HepG2 (cell line): ENCODE data around the gene STRBP. TPM values are rescaled to one million over a fixed set of nuclear protein-coding genes. Genes with fewer than 3 reads are reported as not detected.

Source experiments
- ATRX ChIP-seq: sonication (generic); formaldehyde crosslinking; IDR thresholded peaks from 2 replicates; pipeline ENCODE4 v1.4.0; 2020; ENCODE audit warnings: missing genetic modification reagents, borderline replicate concordance
- CEBPB ChIP-seq: IDR thresholded peaks from 2 replicates; pipeline ENCODE4 v1.6.1; 2011; ENCODE audit warnings: low read depth, low read length, improper control_type of control experiment, borderline replicate concordance
- DMAP1 ChIP-seq: IDR thresholded peaks from 2 replicates; pipeline ENCODE4 v1.6.1; 2016
- FOXM1 ChIP-seq: sonication (generic); formaldehyde crosslinking; IDR thresholded peaks from 2 replicates; pipeline ENCODE4 v1.5.0; 2020; ENCODE audit warnings: missing genetic modification reagents
- GABPB1 ChIP-seq: IDR thresholded peaks from 2 replicates; pipeline ENCODE4 v1.6.1; 2016; ENCODE audit warnings: mild to moderate bottlenecking, missing genetic modification reagents, moderate library complexity, missing compliant biosample characterization
- GATA4 ChIP-seq: sonication (generic); IDR thresholded peaks from 2 replicates; pipeline ENCODE4 v1.6.1; 2016; ENCODE audit warnings: antibody characterized with exemption, low read depth, borderline replicate concordance
- GATAD1 ChIP-seq: IDR thresholded peaks from 2 replicates; pipeline ENCODE4 v1.6.1; 2016; ENCODE audit warnings: missing genetic modification reagents, missing compliant biosample characterization
- HNRNPK ChIP-seq: fragments of 200-400 bp; formaldehyde crosslinking; IDR thresholded peaks from 2 replicates; pipeline ENCODE4 v1.6.1; 2018; ENCODE audit warnings: low read length, low read depth, moderate library complexity, mild to moderate bottlenecking; ENCODE audit not compliant: poor library complexity, severe bottlenecking
- MAFF ChIP-seq: IDR thresholded peaks from 2 replicates; pipeline ENCODE4 v1.6.1; 2011; ENCODE audit warnings: low read depth, low read length, improper control_type of control experiment
- MIER3 ChIP-seq: IDR thresholded peaks from 2 replicates; pipeline ENCODE4 v1.6.1; 2016; ENCODE audit warnings: missing compliant biosample characterization, borderline replicate concordance
- MNT ChIP-seq: fragments of 450-650 bp; IDR thresholded peaks from 2 replicates; pipeline ENCODE4 v1.6.1; 2016
- MTA3 ChIP-seq: sonication (generic); formaldehyde crosslinking; IDR thresholded peaks from 2 replicates; pipeline ENCODE4 v1.4.0; 2020; ENCODE audit warnings: missing genetic modification reagents
- NCOA2 ChIP-seq: sonication (generic); formaldehyde crosslinking; IDR thresholded peaks from 2 replicates; pipeline ENCODE4 v1.8.0; 2022; ENCODE audit warnings: inconsistent platforms
- NRL ChIP-seq: sonication (generic); formaldehyde crosslinking; IDR thresholded peaks from 2 replicates; pipeline ENCODE4 v1.5.0; 2020; ENCODE audit warnings: missing genetic modification reagents, mild to moderate bottlenecking, moderate library complexity, borderline replicate concordance
- PHF20 ChIP-seq: sonication (generic); formaldehyde crosslinking; IDR thresholded peaks from 2 replicates; pipeline ENCODE4 v1.5.0; 2020; ENCODE audit warnings: mild to moderate bottlenecking, missing genetic modification reagents
- PRDM10 ChIP-seq: sonication (generic); formaldehyde crosslinking; IDR thresholded peaks from 2 replicates; pipeline ENCODE4 v1.4.0; 2020; ENCODE audit warnings: low read depth, missing genetic modification reagents
- RARA ChIP-seq: IDR thresholded peaks from 2 replicates; pipeline ENCODE4 v1.6.1; 2016; ENCODE audit warnings: missing genetic modification reagents, missing compliant biosample characterization
- RCOR2 ChIP-seq: IDR thresholded peaks from 2 replicates; pipeline ENCODE4 v1.6.1; 2016; ENCODE audit warnings: missing biosample characterization, missing genetic modification reagents
- REPIN1 ChIP-seq: sonication (generic); formaldehyde crosslinking; IDR thresholded peaks from 2 replicates; pipeline ENCODE4 v1.8.0; 2022; ENCODE audit warnings: missing genetic modification reagents, low read depth, mild to moderate bottlenecking, borderline replicate concordance
- TBL1XR1 ChIP-seq: fragments of 150-350 bp; IDR thresholded peaks from 2 replicates; pipeline ENCODE4 v1.6.1; 2014; ENCODE audit warnings: borderline replicate concordance, low read length; ENCODE audit not compliant: partially characterized antibody
- TBX2 ChIP-seq: sonication (generic); formaldehyde crosslinking; IDR thresholded peaks from 2 replicates; pipeline ENCODE4 v1.5.0; 2020; ENCODE audit warnings: missing genetic modification reagents, mild to moderate bottlenecking, borderline replicate concordance
- ZGPAT ChIP-seq: IDR thresholded peaks from 2 replicates; pipeline ENCODE4 v1.6.1; 2016; ENCODE audit warnings: mild to moderate bottlenecking
- ZNF546 ChIP-seq: sonication (generic); formaldehyde crosslinking; conservative IDR thresholded peaks from 2 replicates; pipeline ENCODE4 v1.8.1; 2023; ENCODE audit warnings: mild to moderate bottlenecking, missing genetic modification reagents
- ZNF615 ChIP-seq: sonication (generic); formaldehyde crosslinking; IDR thresholded peaks from 2 replicates; pipeline ENCODE4 v1.5.0; 2020; ENCODE audit warnings: mild to moderate bottlenecking, missing genetic modification reagents, borderline replicate concordance
- polyA plus RNA-seq, 8 experiments: library from polyadenylated mRNA; depleted of rRNA in 3 of 8; stranded (reverse) in 7 of 8; unstranded in 1 of 8; fragments of >200 nt; fragmentation: Illumina TruSeq in 4 of 8; extraction: Trizol in 4 of 8; gene quantifications; 2 replicates each; pipeline versions ENCODE4 v1.2.1 to v1.2.3, GENCODE V29; 2011 to 2016; ENCODE audit warnings: low read depth in 4 of 8, missing spikeins in 1 of 8, mixed read lengths in 1 of 8; ENCODE audit not compliant: insufficient read depth in 1 of 8
- total RNA-seq, 5 experiments: library from RNA; depleted of rRNA; stranded (reverse); fragments of >200 nt; fragmentation: Illumina TruSeq; extraction: Trizol; gene quantifications; 2 replicates each; pipeline ENCODE4 v1.2.3, GENCODE V29; 2016; ENCODE audit warnings: low read depth in 1 of 5

STRBP gene
- total and polyA plus RNA-seq, 2 of the 13 experiments (the other 11 are each of a cell fraction or from before 2014, with no cell fraction given): 14.5 to 38.5 TPM

GRCh38 chr9:123109540-123110279 lies 158.7 kb downstream of the STRBP start (continued):
- TF ChIP-seq ZGPAT (CRISPR knock-in tag): peak; percentile 58; the same call in 1 of the 2 replicates
- TF ChIP-seq DMAP1: 0 out of 2 replicates have a peak, but pooled peaks have one; percentile 21
- TF ChIP-seq RARA: peak; percentile 59
- TF ChIP-seq GATA4: no peak
- TF ChIP-seq TBL1XR1: no peak
- peak; percentile 41; the same call in 1 of the 2 replicates for TF ChIP-seq NCOA2 (CRISPR knock-in tag)
- no peak for TF ChIP-seq GABPB1 (CRISPR knock-in tag)
- TF ChIP-seq ZNF615 (CRISPR knock-in tag): no peak
- TF ChIP-seq PHF20 (CRISPR knock-in tag): no peak
- TF ChIP-seq ATRX (CRISPR knock-in tag): no peak
- 0 out of 2 replicates have a peak, but pooled peaks have one; percentile 17 for TF ChIP-seq GATAD1 (CRISPR knock-in tag)
- peak; percentile 41; the same call in 1 of the 2 replicates for TF ChIP-seq RCOR2 (CRISPR knock-in tag)
- no peak for TF ChIP-seq MTA3 (CRISPR knock-in tag)
- peak; percentile 35; the same call in 1 of the 2 replicates for TF ChIP-seq TBX2
- TF ChIP-seq MAFF: no peak
- TF ChIP-seq CEBPB: peak; percentile 66; the same call in 1 of the 2 replicates
- no peak for TF ChIP-seq NRL (CRISPR knock-in tag)
- 0 out of 2 replicates have a peak, but pooled peaks have one; percentile 41 for TF ChIP-seq MNT
- TF ChIP-seq HNRNPK: no peak
- TF ChIP-seq FOXM1: no peak
- no peak for TF ChIP-seq REPIN1
- TF ChIP-seq PRDM10: no peak
- no peak for TF ChIP-seq ZNF546 (CRISPR knock-in tag)
- TF ChIP-seq MIER3: no peak
